NCI-H2227 (cell line): ENCODE measurements around the gene RAB5B.
"Not testable (repeated sequence)": the region's sequence is repeated elsewhere in the genome, so short reads cannot be mapped to it uniquely, and the experiment has no call there.

ENCODE experiments used
- DNase-seq: peaks from one replicate; lab custom pipeline; 2025; ENCODE audit not compliant: unreplicated experiment; lab: John Stamatoyannopoulos, UW

The RAB5B gene

GRCh38 chr12:55982319-55982936 lies 8.6 kb downstream of the RAB5B start:
- no peak for DNase-seq

GRCh38 chr12:55983232-55983842 lies 9.5 kb downstream of the RAB5B start:
- DNase-seq = no peak

DNA sequence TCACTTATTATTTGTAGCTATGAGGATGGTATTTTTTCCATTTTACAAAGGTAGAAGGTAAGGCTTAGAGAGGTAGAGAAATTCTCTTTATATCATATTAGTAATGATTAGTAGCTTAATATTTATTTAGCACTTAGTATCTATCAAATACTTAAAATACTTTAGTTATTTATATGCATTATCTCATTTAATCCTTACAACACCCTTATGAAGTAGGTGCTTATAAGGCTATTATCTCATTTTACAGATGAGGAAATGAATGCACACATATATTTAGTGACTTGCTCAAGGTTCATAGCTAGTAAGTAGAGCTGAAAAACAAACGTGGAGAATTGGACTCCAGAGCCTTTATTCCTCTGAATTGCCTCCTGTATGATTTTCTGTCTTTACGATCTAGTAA lies 11.0 kb downstream of the RAB5B start:
- DNase-seq = no peak

GRCh38 chr12:55985341-55985740 lies 11.5 kb downstream of the RAB5B start:
- DNase-seq = no peak

DNA sequence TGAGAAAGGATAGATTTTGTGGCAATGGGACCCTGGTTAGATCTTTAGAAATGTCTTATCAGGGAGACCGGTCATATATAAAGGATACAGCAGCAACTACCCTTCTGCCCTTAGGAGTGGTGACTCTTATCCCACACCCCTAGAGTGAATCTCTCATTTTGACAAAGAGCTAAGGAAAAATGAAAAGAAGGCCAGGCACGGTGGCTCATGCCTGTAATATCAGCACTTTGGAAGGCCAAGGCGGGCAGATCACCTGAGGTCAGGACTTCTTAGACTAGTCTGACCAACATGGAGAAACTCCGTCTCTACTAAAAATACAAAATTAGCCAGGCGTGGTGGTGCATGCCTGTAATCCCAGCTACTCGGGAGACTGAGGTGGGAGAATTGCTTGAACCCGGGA lies 12.1 kb downstream of the RAB5B start:
- not testable (repeated sequence) for DNase-seq

DNA sequence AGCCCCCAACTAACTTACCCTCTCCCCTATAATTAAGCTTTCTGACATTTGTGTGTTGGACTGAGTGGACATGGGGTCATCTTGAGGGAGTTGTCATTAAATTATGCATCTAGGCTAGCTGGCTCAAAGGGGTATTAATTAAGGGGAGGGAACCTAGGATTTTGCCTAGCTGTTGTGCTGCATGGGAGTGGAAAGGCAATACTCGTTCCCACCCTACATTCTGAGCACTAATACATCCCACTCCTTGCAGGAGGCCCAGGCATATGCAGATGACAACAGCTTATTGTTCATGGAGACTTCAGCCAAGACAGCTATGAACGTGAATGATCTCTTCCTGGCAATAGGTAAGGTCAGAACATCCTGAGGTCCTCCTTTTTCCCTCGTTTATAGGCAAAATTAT lies 17.2 kb downstream of the RAB5B start:
- no peak for DNase-seq

DNA sequence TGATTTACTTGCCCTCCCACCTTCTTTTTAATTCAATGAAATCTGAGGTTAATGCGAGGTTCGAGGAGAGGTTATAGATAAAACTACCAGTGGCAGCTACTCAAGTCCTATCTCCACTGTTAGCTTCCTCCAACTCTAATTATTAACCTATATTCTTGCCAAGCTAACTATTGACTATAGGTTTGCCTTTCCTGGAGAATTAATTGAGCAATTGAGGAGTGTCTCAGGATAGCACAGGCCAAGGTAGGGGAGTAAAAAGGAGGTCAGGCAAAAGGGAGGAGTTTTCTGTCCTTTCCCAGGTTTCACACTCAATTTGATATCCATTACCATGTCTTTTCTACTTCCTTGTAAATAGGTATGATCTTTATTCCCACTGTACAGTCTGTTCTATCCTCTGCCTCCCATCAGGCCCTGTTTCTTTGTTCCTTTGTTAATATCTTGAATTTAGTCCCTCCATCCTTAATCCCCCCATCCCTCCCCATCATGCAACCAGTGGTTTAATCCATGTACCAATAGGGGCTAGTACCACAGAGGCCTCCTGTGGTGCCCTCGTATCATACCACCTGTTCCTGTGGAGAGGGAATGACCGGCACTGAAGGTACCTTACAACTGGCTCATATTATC lies 19.5 kb downstream of the RAB5B start:
- DNase-seq = no peak

GRCh38 chr12:55995366-55995765 lies 21.5 kb downstream of the RAB5B start:
- DNase-seq = no peak

GRCh38 chr12:55996201-55996714 lies 22.4 kb downstream of the RAB5B start:
- peak; percentile 64 for DNase-seq

DNA sequence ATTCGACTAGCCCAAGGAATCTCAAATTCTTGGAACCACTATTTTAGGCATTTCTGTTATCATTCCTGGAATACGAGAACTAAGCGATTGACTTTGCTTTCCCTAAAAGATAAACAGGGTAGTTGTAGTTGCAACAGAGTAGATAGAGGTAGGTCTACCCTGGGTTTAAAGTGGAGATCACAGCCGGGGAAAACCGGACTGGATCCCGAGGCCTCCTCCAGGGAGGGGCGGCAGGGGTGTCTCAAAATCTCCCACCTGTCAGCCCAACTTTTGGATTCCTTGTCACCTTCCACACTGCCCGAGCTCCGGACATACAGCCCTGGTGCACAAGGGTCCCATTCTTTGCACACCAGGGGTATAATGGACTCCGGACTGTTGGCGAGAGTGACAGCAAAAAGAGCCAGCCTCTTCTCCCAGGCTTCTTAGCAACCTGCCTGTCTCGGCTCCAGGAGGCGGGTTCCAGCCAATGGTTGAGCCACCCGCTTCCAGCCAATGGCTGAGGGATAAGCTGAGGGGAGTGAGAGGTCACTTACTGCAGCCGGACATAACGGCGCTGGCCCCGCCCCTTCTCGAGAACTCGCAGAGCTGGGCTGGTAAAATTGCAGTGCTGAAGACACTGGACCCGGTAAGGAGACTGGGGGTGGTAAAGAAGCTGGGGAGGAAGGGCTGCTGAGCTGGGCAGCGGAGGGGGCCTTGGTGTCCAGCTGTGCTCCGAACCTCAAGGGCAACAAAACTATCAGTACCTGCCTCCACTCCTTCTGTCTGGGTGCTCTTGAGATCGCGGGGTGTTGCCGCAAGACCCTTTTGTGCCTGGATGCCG lies 23.0 kb downstream of the RAB5B start, which contains the start of gene SUOX:
Gene SUOX, plus strand, starts transcription at position 562 of the 820 bp plus-strand sequence. CDS start 4,946 bp downstream, outside the sequence.
- peak; percentile 89 for DNase-seq

DNA sequence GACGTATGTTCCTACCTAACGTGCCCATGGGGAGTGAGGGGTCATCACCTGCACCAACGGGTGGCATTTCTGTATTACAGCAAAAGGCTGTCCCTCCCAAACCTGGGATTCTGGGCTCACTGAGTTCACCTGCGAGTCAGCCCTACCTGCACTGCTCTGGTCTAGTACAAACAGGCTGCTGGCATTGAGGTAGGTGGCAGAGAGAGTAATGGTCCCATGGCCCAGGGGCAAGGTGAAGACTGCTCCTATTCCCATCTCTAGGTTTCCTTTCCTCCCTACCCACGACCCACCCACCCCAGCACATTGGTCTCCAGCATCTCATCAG lies 23.6 kb downstream of the RAB5B start:
- DNase-seq = no peak

GRCh38 chr12:55999522-55999921 lies 25.6 kb downstream of the RAB5B start:
- not testable (repeated sequence) for DNase-seq

GRCh38 chr12:55999999-56000540 lies 26.2 kb downstream of the RAB5B start:
- not testable (repeated sequence) for DNase-seq

DNA sequence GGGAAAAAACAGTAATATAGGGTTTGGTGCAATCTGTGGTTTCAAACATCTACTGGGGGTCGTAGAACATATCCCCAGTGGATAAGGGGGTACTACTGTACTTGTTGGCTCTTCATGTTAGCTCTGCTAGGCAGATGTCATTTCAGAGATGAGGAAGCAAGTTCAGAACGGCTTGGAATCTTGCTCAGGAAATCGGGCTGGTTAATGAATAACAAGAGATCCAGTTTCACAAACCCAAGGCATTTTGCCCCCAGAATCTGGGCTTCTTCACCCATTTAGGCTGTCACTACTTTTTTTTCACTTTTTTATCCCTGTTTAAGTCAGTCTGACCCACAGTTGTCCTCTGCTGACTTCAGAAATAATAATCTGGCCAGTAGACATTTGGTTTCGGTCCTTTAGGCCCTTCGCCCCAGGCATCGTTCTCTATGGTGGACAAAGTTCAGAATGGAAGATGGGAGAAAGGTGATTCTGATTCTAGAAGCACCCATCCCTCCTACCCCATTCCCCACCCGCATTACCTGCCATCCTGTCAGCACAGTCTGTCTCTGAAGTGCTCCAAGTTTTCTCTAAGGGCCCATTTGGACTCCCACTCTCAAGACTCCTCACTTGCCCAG lies 27.7 kb downstream of the RAB5B start:
- DNase-seq = no peak

DNA sequence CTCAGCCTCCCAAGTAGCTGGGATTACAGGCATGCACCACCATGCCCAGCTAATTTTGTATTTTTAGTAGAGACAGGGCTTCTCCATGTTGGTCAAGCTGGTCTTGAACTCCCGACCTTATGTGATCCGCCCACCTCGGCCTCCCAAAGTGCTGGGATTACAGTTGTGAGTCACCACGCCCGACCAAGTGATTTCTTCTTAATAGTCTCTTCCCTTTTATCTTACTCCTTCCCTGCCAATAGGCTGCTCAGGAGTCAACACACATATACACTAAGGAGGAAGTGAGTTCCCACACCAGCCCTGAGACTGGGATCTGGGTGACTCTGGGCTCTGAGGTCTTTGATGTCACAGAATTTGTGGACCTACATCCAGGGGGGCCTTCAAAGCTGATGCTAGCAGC lies 29.5 kb downstream of the RAB5B start:
- DNase-seq = not testable (repeated sequence)

DNA sequence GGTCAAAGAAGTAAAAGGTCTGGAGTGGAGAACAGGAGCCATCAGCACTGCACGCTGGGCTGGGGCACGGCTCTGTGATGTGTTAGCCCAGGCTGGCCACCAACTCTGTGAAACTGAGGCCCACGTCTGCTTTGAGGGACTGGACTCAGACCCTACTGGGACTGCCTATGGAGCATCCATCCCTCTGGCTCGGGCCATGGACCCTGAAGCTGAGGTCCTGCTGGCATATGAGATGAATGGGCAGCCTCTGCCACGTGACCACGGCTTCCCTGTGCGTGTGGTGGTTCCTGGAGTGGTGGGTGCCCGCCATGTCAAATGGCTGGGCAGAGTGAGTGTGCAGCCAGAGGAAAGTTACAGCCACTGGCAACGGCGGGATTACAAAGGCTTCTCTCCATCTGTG lies 30.3 kb downstream of the RAB5B start:
- DNase-seq = no peak

- DNase-seq = peak; percentile 70
Observed at GRCh38 chr12:56007564-56008559, 34.0 kb downstream of the RAB5B start.

- no peak for DNase-seq
Observed at GRCh38 chr12:56010111-56010570, 36.3 kb downstream of the RAB5B start.

DNA sequence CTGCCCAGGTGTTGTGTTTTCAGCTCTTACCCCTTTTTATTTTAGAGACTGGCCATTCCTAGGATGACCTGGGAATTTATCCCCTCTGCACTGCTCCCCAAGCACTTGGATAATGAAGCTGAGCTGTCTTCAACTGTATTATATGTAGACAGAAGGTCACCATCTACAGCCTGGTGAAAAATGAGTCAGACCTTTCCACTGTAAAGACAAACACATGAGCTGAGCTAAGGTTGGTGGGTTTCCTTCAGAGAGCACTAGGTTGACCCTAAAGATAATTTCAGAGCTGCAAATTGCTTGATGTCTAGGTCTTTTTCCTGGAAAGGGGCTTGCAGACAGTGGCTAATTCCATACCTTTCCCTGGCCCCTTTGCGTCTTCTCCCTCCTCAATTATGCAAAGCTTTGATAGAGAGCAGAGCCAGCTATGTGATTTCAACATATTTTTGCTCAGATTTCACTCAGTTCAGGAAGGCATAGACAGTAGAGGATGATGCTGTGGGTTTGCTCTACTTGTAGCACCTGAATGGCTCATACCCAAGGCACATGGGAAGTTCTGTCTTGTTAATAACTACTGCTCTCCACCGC lies 37.7 kb downstream of the RAB5B start:
- no peak for DNase-seq
